Activated effector memory CD4-positive, alpha-beta T cell treated with Interleukin-2 at 50 U/mL for 16 hours (primary cell): ENCODE results near the gene AP3S2.

Source experiments
- DNase-seq: peaks from one replicate; pipeline ENCODE4 v3.0.0-alpha.2; 2020

Gene AP3S2

GRCh38 chr15:89812847-89813320, 80.9 kb downstream of the AP3S2 start:
- no peak for DNase-seq

- no peak for DNase-seq
These were observed 81.6 kb downstream of the AP3S2 start for GRCh38 chr15:89812011-89812846.

GRCh38 chr15:89810837-89811236, 83.0 kb downstream of the AP3S2 start:
- no peak for DNase-seq

GRCh38 chr15:89809787-89810148, 84.0 kb downstream of the AP3S2 start:
- DNase-seq, result no peak

GRCh38 chr15:89809093-89809786, 84.6 kb downstream of the AP3S2 start:
- DNase-seq, result no peak

GRCh38 chr15:89808160-89808870, 85.5 kb downstream of the AP3S2 start:
- no peak for DNase-seq

- DNase-seq, result no peak
These were observed 86.1 kb downstream of the AP3S2 start for GRCh38 chr15:89807689-89808088.

GRCh38 chr15:89806559-89807550, 86.9 kb downstream of the AP3S2 start:
- DNase-seq, result no peak

GRCh38 chr15:89806210-89806558, 87.6 kb downstream of the AP3S2 start:
- no peak for DNase-seq

GRCh38 chr15:89805241-89806209, 88.3 kb downstream of the AP3S2 start:
- DNase-seq, result no peak

- no peak for DNase-seq
These were observed 89.6 kb downstream of the AP3S2 start for GRCh38 chr15:89803941-89804800.

GRCh38 chr15:89802986-89803824, 90.6 kb downstream of the AP3S2 start:
- DNase-seq, result no peak

GRCh38 chr15:89802231-89802928, 91.4 kb downstream of the AP3S2 start:
- no peak for DNase-seq

GRCh38 chr15:89801471-89802195, 92.2 kb downstream of the AP3S2 start:
- no peak for DNase-seq

GRCh38 chr15:89799918-89800498, 93.8 kb downstream of the AP3S2 start:
- no peak for DNase-seq

- no peak for DNase-seq
These were observed 94.5 kb downstream of the AP3S2 start for GRCh38 chr15:89799011-89799911.
